GM12878 (cell line): Measurements from ENCODE around the gene CLEC4G. TPM values are rescaled to one million over a fixed set of nuclear protein-coding genes. Genes with fewer than 3 reads are reported as not detected.

ENCODE experiments used
- MLLT1 ChIP-seq: fragments of 450-650 bp; IDR thresholded peaks from 2 replicates; pipeline ENCODE4 v1.6.1; 2016; ENCODE audit warnings: mild to moderate bottlenecking
- PKNOX1 ChIP-seq: fragments of 450-650 bp; IDR thresholded peaks from 2 replicates; pipeline ENCODE4 v1.6.1; 2016; ENCODE audit warnings: mild to moderate bottlenecking
- SIN3A ChIP-seq: IDR thresholded peaks from 2 replicates; pipeline ENCODE4 v1.6.1; 2012; ENCODE audit warnings: low read depth, low read length, improper control_type of control experiment
- polyA plus RNA-seq, 11 experiments: library from polyadenylated mRNA; depleted of rRNA in 4 of 11; unstranded in 6 of 11; stranded (reverse) in 5 of 11; fragments of >200 nt; fragmentation: Nextera tagmentation in 4 of 11; fragmentation: Illumina TruSeq in 1 of 11; extraction: Ambion mirVana in 4 of 11; extraction: Trizol in 1 of 11; gene quantifications; 1 replicate in 1 of 11; 2 replicates in 10 of 11; pipeline versions ENCODE4 v1.2.1 to v1.2.3, GENCODE V29; 2011 to 2016; ENCODE audit warnings: inconsistent platforms in 2 of 11, missing spikeins in 2 of 11, low read depth in 1 of 11
- total RNA-seq, 4 experiments: library from RNA; depleted of rRNA in 3 of 4; stranded (reverse); fragments of >200 nt in 3 of 4; fragmentation: Illumina TruSeq in 1 of 4; extraction: Trizol in 1 of 4; gene quantifications; 2 replicates each; pipeline versions ENCODE4 v1.2.1 to v1.2.3, GENCODE V29; 2013 to 2021

Gene CLEC4G
- total and polyA plus RNA-seq, 10 of the 15 experiments (the other 5 are each of a cell fraction or from before 2014, with no cell fraction given), result 0.04 TPM; not detected in 9

GRCh38 chr19:7678971-7679751 is 52.7 kb downstream of the CLEC4G start (continued):
- peak; percentile 82 for TF ChIP-seq PKNOX1
- TF ChIP-seq SIN3A, result no peak
- TF ChIP-seq MLLT1, result 0 out of 2 replicates have a peak, but pooled peaks have one; percentile 24
- TF ChIP-seq, all 136 proteins: peak for 23

Other genes starting within 250 kb of the CLEC4G start
Only the 7 nearest of the 23 such genes appear.
- 38.9 and 48.5 TPM in 2 replicates for gene STXBP2, start 95.0 kb downstream of the CLEC4G start, total RNA-seq (2014; rRNA removed)
- gene STXBP2, start 95.0 kb downstream of the CLEC4G start, total RNA-seq (2014; rRNA removed; fragmentation: Illumina TruSeq; extraction: Trizol), result 27.2 and 27.4 TPM in 2 replicates
- 106 and 111 TPM in 2 replicates for gene STXBP2, start 95.0 kb downstream of the CLEC4G start, total RNA-seq (2021)
- gene STXBP2, start 95.0 kb downstream of the CLEC4G start, polyA plus RNA-seq (2011; rRNA removed), result 52.5 and 74.3 TPM in 2 replicates
- gene STXBP2, start 95.0 kb downstream of the CLEC4G start, polyA plus RNA-seq (2014; fragmentation: Illumina TruSeq; extraction: Trizol), result 23.3 and 43.9 TPM in 2 replicates
- gene STXBP2, start 95.0 kb downstream of the CLEC4G start, polyA plus RNA-seq (2014; fragmentation: Nextera tagmentation; extraction: Ambion mirVana), result 10 to 100 TPM in 1 of 2 experiments, 1 to 10 TPM in 1; 2.6 to 11.9 TPM
- 103 and 119 TPM in 2 replicates for gene STXBP2, start 95.0 kb downstream of the CLEC4G start, polyA plus RNA-seq (2014; rRNA removed)
- 10 to 100 TPM; 95.3 to 96.5 TPM for gene STXBP2, start 95.0 kb downstream of the CLEC4G start, polyA plus RNA-seq (2016; fragmentation: Nextera tagmentation; extraction: Ambion mirVana)
- not detected in 2 replicates for gene RETN, start 63.1 kb downstream of the CLEC4G start, total RNA-seq (2014; rRNA removed)
- gene RETN, start 63.1 kb downstream of the CLEC4G start, total RNA-seq (2014; rRNA removed; fragmentation: Illumina TruSeq; extraction: Trizol), result not detected in 2 replicates
- not detected in 2 replicates for gene RETN, start 63.1 kb downstream of the CLEC4G start, total RNA-seq (2021)
- gene RETN, start 63.1 kb downstream of the CLEC4G start, polyA plus RNA-seq (2011; rRNA removed), result not detected in 2 replicates
- 0.26 TPM in 1 of 2 replicates, not detected in the other for gene RETN, start 63.1 kb downstream of the CLEC4G start, polyA plus RNA-seq (2014; fragmentation: Illumina TruSeq; extraction: Trizol)
- gene RETN, start 63.1 kb downstream of the CLEC4G start, polyA plus RNA-seq (2014; fragmentation: Nextera tagmentation; extraction: Ambion mirVana), result not detected
- gene RETN, start 63.1 kb downstream of the CLEC4G start, polyA plus RNA-seq (2014; rRNA removed), result not detected in 2 replicates
- not detected for gene RETN, start 63.1 kb downstream of the CLEC4G start, polyA plus RNA-seq (2016; fragmentation: Nextera tagmentation; extraction: Ambion mirVana)
- gene MCEMP1, start 55.0 kb downstream of the CLEC4G start, total RNA-seq (2014; rRNA removed), result 0.16 and 0.23 TPM in 2 replicates
- 0.13 TPM in 1 of 2 replicates, not detected in the other for gene MCEMP1, start 55.0 kb downstream of the CLEC4G start, total RNA-seq (2014; rRNA removed; fragmentation: Illumina TruSeq; extraction: Trizol)
- gene MCEMP1, start 55.0 kb downstream of the CLEC4G start, total RNA-seq (2021), result 0.26 and 0.48 TPM in 2 replicates
- gene MCEMP1, start 55.0 kb downstream of the CLEC4G start, polyA plus RNA-seq (2011; rRNA removed), result 0.08 TPM in 1 of 2 replicates, not detected in the other
- 0.37 TPM in 1 of 2 replicates, not detected in the other for gene MCEMP1, start 55.0 kb downstream of the CLEC4G start, polyA plus RNA-seq (2014; fragmentation: Illumina TruSeq; extraction: Trizol)
- under 1 TPM; 0.26 to 0.55 TPM for gene MCEMP1, start 55.0 kb downstream of the CLEC4G start, polyA plus RNA-seq (2014; fragmentation: Nextera tagmentation; extraction: Ambion mirVana)
- gene MCEMP1, start 55.0 kb downstream of the CLEC4G start, polyA plus RNA-seq (2014; rRNA removed), result 0.26 and 0.33 TPM in 2 replicates
- gene MCEMP1, start 55.0 kb downstream of the CLEC4G start, polyA plus RNA-seq (2016; fragmentation: Nextera tagmentation; extraction: Ambion mirVana), result under 1 TPM in 1 of 2 experiments, not detected in 1; 0.09 TPM
- 139 and 157 TPM in 2 replicates for gene TRAPPC5, start 51.3 kb downstream of the CLEC4G start, total RNA-seq (2014; rRNA removed)
- 35.6 and 49.6 TPM in 2 replicates for gene TRAPPC5, start 51.3 kb downstream of the CLEC4G start, total RNA-seq (2014; rRNA removed; fragmentation: Illumina TruSeq; extraction: Trizol)
- 168 and 181 TPM in 2 replicates for gene TRAPPC5, start 51.3 kb downstream of the CLEC4G start, total RNA-seq (2021)
- 20.7 and 58.1 TPM in 2 replicates for gene TRAPPC5, start 51.3 kb downstream of the CLEC4G start, polyA plus RNA-seq (2011; rRNA removed)
- gene TRAPPC5, start 51.3 kb downstream of the CLEC4G start, polyA plus RNA-seq (2014; fragmentation: Illumina TruSeq; extraction: Trizol), result 0.78 and 7.1 TPM in 2 replicates
- gene TRAPPC5, start 51.3 kb downstream of the CLEC4G start, polyA plus RNA-seq (2014; fragmentation: Nextera tagmentation; extraction: Ambion mirVana), result 10 to 100 TPM in 1 of 2 experiments, 1 to 10 TPM in 1; 4.2 to 22.5 TPM
- gene TRAPPC5, start 51.3 kb downstream of the CLEC4G start, polyA plus RNA-seq (2014; rRNA removed), result 120 and 182 TPM in 2 replicates
- 100 to 1,000 TPM; 197 to 210 TPM for gene TRAPPC5, start 51.3 kb downstream of the CLEC4G start, polyA plus RNA-seq (2016; fragmentation: Nextera tagmentation; extraction: Ambion mirVana)
- gene FCER2, start 30.0 kb downstream of the CLEC4G start, total RNA-seq (2014; rRNA removed), result 351 and 365 TPM in 2 replicates
- 218 and 223 TPM in 2 replicates for gene FCER2, start 30.0 kb downstream of the CLEC4G start, total RNA-seq (2014; rRNA removed; fragmentation: Illumina TruSeq; extraction: Trizol)
- 359 and 362 TPM in 2 replicates for gene FCER2, start 30.0 kb downstream of the CLEC4G start, total RNA-seq (2021)
- gene FCER2, start 30.0 kb downstream of the CLEC4G start, polyA plus RNA-seq (2011; rRNA removed), result 170 and 363 TPM in 2 replicates
- gene FCER2, start 30.0 kb downstream of the CLEC4G start, polyA plus RNA-seq (2014; fragmentation: Illumina TruSeq; extraction: Trizol), result 155 and 247 TPM in 2 replicates
- 10 to 100 TPM; 44.0 to 53.3 TPM for gene FCER2, start 30.0 kb downstream of the CLEC4G start, polyA plus RNA-seq (2014; fragmentation: Nextera tagmentation; extraction: Ambion mirVana)
- gene FCER2, start 30.0 kb downstream of the CLEC4G start, polyA plus RNA-seq (2014; rRNA removed), result 424 and 451 TPM in 2 replicates
- gene FCER2, start 30.0 kb downstream of the CLEC4G start, polyA plus RNA-seq (2016; fragmentation: Nextera tagmentation; extraction: Ambion mirVana), result 100 to 1,000 TPM; 214 to 235 TPM
- 0.05 and 0.11 TPM in 2 replicates for gene CD209, start 15.4 kb upstream of the CLEC4G start, total RNA-seq (2014; rRNA removed)
- 0.05 TPM in 1 of 2 replicates, not detected in the other for gene CD209, start 15.4 kb upstream of the CLEC4G start, total RNA-seq (2014; rRNA removed; fragmentation: Illumina TruSeq; extraction: Trizol)
- 0.16 and 0.21 TPM in 2 replicates for gene CD209, start 15.4 kb upstream of the CLEC4G start, total RNA-seq (2021)
- gene CD209, start 15.4 kb upstream of the CLEC4G start, polyA plus RNA-seq (2011; rRNA removed), result not detected in 2 replicates
- gene CD209, start 15.4 kb upstream of the CLEC4G start, polyA plus RNA-seq (2014; fragmentation: Illumina TruSeq; extraction: Trizol), result 0.06 and 0.12 TPM in 2 replicates
- gene CD209, start 15.4 kb upstream of the CLEC4G start, polyA plus RNA-seq (2014; fragmentation: Nextera tagmentation; extraction: Ambion mirVana), result under 1 TPM; 0.04 to 0.10 TPM
- 0.04 and 0.05 TPM in 2 replicates for gene CD209, start 15.4 kb upstream of the CLEC4G start, polyA plus RNA-seq (2014; rRNA removed)
- gene CD209, start 15.4 kb upstream of the CLEC4G start, polyA plus RNA-seq (2016; fragmentation: Nextera tagmentation; extraction: Ambion mirVana), result under 1 TPM in 1 of 2 experiments, not detected in 1; 0.08 TPM
- 0.11 and 0.44 TPM in 2 replicates for gene CLEC4M, start 31.1 kb upstream of the CLEC4G start, total RNA-seq (2014; rRNA removed)
- gene CLEC4M, start 31.1 kb upstream of the CLEC4G start, total RNA-seq (2014; rRNA removed; fragmentation: Illumina TruSeq; extraction: Trizol), result 0.18 and 0.32 TPM in 2 replicates
- 0.16 and 0.31 TPM in 2 replicates for gene CLEC4M, start 31.1 kb upstream of the CLEC4G start, total RNA-seq (2021)
- not detected in 2 replicates for gene CLEC4M, start 31.1 kb upstream of the CLEC4G start, polyA plus RNA-seq (2011; rRNA removed)
- gene CLEC4M, start 31.1 kb upstream of the CLEC4G start, polyA plus RNA-seq (2014; fragmentation: Illumina TruSeq; extraction: Trizol), result 0.12 and 0.17 TPM in 2 replicates
- gene CLEC4M, start 31.1 kb upstream of the CLEC4G start, polyA plus RNA-seq (2014; fragmentation: Nextera tagmentation; extraction: Ambion mirVana), result under 1 TPM; 0.38 to 0.42 TPM
- gene CLEC4M, start 31.1 kb upstream of the CLEC4G start, polyA plus RNA-seq (2014; rRNA removed), result 0.37 and 0.60 TPM in 2 replicates
- under 1 TPM; 0.23 to 0.25 TPM for gene CLEC4M, start 31.1 kb upstream of the CLEC4G start, polyA plus RNA-seq (2016; fragmentation: Nextera tagmentation; extraction: Ambion mirVana)